Activated CD8-positive, alpha-beta memory T cell treated with anti-CD3 and anti-CD28 coated beads, Interleukin-2, amount 50 U/mL, for 1 hour (primary cell): ENCODE data around the gene SIMC1.
"Not testable (repeated sequence)": the region's sequence is repeated elsewhere in the genome, so short reads cannot be mapped to it uniquely, and the experiment has no call there.

Experiments used
- DNase-seq: peaks from one replicate; pipeline ENCODE4 v3.0.0-alpha.2; 2020; ENCODE audit errors: extremely low read depth

The SIMC1 gene

DNA sequence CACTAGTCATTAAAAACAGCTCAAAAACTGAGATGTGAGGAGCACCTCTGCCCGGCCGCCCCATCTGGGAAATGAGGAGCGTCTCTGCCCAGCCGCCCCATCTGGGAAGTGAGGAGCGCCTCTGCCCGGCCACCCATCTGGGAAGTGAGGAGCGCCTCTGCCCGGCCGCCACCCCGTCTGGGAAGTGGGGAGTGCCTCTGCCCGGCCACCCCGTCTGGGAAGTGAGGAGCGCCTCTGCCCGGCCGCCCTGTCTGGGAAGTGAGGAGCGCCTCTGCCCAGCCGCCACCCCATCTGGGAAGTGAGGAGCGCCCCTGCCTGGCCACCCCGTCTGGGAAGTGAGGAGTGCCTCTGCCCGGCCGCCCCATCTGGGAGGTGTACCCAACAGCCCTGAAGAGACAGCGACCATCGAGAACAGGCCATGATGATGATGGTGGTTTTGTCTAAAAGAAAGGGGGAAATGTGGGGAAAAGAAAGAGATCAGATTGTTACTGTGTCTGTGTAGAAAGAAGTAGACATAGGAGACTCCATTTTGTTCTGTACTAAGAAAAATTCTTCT lies 23.7 kb upstream of the SIMC1 start:
- DNase-seq = not testable (repeated sequence)

DNA sequence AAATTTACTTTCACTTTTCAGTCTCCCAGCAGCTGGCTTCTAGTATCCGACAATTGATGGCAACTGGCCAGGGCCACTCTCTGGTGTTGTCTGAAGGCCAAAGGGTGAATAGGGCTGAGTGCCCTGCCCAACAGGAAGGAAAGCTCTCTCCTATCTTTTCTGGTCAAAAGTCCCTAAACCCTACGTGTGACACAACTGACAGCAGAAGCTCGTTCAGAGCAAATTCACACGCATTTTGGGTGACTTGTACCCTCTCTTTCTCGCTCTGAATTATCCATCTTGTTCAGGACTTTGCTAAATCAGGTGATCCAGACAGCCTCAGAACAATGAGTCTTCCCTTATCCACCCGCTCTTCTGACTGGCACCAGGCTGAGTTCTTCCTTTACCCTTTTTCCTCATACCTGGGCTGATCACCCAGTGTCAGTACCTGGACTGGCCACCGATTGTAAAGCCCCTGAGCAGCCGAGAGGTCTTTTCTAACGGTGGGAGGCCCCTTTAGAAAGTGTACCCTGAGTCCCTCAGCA lies 21.8 kb upstream of the SIMC1 start:
- DNase-seq = not testable (repeated sequence)

GRCh38 chr5:176217188-176217729 lies 21.0 kb upstream of the SIMC1 start:
- DNase-seq = not testable (repeated sequence)

DNA sequence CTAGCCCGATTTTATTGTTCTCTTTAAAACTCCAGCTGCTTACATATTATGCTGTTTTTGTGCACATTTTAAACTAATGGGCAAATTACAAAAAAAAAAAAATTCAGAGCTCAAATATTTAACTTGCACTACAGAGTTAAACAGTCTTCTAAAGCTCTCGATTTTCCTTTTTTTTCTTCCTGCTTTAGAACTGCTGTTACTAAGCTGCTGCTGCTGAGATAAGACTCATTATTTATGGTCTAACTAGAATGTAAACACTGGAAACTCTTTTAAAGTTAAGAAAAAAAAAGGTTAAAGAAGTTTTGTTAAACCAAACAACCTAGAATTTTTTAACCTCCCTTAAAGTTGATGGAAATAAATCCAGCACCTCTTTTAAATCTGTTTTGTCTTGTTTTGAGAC lies 20.5 kb upstream of the SIMC1 start:
- not testable (repeated sequence) for DNase-seq

DNA sequence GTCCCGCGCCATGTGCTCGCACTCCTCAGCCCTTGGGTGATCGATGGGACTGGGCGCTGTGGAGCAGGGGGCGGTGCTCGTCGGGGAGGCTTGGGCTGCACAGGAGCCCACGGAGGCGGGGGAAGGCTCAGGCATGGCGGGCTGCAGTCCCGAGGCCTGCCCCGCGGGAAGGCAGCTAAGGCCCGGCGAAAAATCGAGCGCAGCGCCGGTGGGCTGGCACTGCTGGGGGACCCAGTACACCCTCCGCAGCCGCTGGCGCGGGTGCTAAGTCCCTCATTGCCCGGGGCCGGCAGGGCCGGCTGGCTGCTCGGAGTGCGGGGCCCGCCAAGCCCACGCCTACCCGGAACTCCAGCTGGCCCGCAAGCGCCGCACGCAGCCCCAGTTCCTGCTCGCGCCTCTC lies 16.2 kb upstream of the SIMC1 start:
- not testable (repeated sequence) for DNase-seq

- not testable (repeated sequence) for DNase-seq
These were observed 9.9 kb upstream of the SIMC1 start for GRCh38 chr5:176228358-176228757.

- not testable (repeated sequence) for DNase-seq
These were observed 5.0 kb upstream of the SIMC1 start for GRCh38 chr5:176233253-176233652.

GRCh38 chr5:176235155-176235554 lies 3.1 kb upstream of the SIMC1 start:
- not testable (repeated sequence) for DNase-seq

- DNase-seq = not testable (repeated sequence)
These were observed 540 bp downstream of the SIMC1 start for GRCh38 chr5:176238645-176239283.

DNA sequence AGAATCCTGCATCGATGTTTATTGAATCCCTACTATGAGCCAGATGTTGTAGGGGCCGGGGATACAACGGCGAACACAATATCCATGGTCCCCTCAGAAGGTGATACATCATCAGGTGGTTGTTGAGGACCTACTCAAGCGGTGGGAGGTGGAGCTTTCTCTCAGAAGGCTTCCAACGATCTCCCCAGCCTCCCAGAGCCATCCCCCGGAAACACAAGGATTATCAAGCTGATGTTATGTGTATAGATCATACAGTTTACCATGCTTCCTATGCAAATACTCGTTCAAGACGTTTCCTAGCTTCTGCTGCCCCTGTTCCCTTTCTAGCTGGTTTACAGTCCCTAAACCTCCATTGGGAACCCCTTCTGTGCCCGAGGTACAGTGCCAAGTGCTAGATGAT lies 1.1 kb downstream of the SIMC1 start:
- not testable (repeated sequence) for DNase-seq

DNA sequence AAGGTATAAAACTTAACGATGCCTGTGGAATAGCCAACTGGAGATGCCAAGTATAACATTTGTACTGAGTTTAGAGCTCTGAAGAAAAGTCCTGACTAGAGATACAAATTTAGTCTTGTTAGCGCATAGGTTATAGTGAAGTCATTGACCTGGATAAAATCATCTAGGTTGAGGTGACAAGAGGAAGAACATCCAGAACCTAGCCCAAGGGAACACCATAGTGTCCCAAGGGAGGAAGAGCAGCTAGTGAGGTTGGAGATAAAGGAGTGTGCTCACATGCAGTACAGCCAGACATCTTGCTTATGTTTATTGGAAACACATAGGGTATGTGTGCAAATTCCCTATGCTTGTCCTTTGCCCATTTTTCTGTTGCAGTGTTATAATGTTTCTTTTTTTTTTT lies 6.1 kb downstream of the SIMC1 start:
- not testable (repeated sequence) for DNase-seq

- not testable (repeated sequence) for DNase-seq
These were observed 6.8 kb downstream of the SIMC1 start for GRCh38 chr5:176245074-176245473.

DNA sequence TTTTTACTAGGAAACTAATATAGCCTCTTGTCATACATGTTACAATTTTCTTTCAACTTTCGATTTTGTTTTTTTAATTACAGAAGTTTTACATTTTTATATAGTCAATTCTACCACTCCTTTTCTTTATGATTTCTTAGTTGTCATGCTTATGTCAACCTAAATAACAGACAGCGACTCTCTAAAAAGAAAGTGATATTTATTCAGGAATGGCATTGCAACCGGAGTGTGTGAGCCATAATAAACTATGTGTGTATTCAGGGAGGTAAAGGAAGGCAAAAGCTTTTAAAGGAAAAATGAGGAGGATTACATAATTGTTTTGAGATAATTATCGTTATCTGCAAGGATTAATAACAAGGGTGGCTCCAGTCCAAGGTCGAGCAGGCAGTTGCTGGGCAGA lies 7.3 kb downstream of the SIMC1 start:
- not testable (repeated sequence) for DNase-seq

GRCh38 chr5:176250691-176251090 lies 12.5 kb downstream of the SIMC1 start:
- not testable (repeated sequence) for DNase-seq

DNA sequence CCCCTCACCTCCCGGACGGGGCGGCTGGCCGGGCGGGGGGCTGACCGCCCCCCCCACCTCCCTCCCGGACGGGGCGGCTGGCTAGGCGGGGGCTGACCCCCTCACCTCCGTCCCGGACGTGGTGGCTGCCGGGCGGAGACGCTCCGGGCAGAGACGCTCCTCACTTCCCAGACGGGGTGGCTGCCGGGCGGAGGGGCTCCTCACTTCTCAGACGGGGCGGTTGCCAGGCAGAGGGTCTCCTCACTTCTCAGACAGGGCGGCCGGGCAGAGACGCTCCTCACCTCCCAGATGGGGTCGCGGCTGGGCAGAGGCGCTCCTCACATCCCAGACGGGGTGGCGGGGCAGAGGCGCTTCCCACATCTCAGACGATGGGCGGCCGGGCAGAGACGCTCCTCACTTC lies 13.9 kb downstream of the SIMC1 start:
- not testable (repeated sequence) for DNase-seq

DNA sequence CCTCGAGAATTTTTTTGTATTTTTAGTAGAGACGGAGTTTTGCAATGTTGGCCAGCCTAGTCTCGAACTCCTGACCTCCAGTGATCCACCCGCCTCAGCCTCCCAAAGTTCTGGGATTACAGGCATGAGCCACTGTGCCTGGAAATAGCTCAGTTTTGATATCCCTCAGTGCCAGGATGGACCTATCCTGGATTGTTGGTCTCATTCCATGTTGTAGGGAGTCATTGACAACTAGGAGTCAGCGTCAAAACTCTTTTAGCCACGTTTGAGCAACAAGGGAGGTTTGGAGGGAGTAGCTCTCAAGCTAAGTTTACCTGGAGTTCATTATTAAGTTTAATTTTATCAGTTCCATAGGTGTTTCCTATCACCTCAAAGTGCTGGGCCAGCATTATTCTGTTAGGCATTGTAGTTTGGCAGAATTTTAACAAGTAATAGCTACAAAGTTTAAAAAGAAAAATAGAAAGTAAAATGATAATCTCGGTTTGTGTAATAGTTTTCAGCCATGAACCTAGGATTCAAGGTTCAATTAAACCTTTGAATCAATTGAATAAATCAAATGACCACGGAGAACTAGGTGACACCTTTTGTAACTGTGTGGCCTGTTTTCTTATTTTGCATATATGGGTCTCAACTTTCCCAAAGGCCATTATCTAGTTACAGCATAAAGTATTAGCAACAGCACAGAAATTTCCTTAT lies 15.3 kb downstream of the SIMC1 start:
- DNase-seq = not testable (repeated sequence)

DNA sequence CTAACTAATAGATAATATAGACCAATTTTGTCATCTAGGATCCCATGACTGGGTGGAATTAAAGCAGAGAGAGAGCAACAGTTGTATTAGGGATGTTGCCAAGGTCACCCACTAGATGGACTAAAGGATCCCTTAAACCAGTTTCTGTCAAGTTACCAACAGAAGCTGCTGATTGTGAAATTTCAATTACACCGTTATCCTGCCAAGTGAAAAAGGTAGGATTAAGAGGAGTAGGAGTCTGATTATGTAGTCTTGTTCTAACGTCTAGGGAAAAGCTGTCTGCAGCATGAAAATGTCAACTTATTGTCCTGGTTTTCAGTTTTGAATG lies 15.8 kb downstream of the SIMC1 start:
- DNase-seq = not testable (repeated sequence)

GRCh38 chr5:176257871-176258505 lies 19.8 kb downstream of the SIMC1 start:
- DNase-seq = not testable (repeated sequence)

- not testable (repeated sequence) for DNase-seq
These were observed 22.5 kb downstream of the SIMC1 start for GRCh38 chr5:176260682-176261081.

- not testable (repeated sequence) for DNase-seq
These were observed 28.2 kb downstream of the SIMC1 start for GRCh38 chr5:176266448-176266847.

DNA sequence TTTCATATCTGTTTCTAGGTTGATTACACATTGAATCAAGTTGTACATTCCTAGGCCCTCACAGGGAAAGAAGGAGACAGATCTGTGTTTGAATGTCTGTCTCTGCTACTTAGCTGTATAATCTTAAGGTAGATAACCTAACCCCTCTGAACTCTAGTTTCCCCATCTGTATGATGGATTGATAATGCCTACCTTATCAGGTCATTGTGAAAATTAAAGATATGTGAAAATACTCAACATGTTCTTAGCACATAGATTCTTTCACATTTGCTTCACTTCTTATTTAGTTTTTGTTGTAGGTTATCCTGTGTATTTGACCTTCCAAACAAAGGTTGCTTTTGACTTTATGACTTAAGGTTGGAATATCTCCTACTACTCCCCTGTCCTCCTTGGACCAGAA lies 50.8 kb downstream of the SIMC1 start:
- not testable (repeated sequence) for DNase-seq
